SKM-1 treated with dmso at 0.1 percent for 144 hours (cell line): ENCODE measurements around the gene SOAT1.
"Not testable (repeated sequence)": the region's sequence is repeated elsewhere in the genome, so short reads cannot be mapped to it uniquely, and the experiment has no call there.

Experiments used
- DNase-seq: peaks from one replicate; lab custom pipeline; 2025; ENCODE audit not compliant: unreplicated experiment; lab: John Stamatoyannopoulos, UW

SOAT1 gene

GRCh38 chr1:179351281-179351680, 57.7 kb downstream of the SOAT1 start:
- no peak for DNase-seq

GRCh38 chr1:179352236-179352635, 58.6 kb downstream of the SOAT1 start:
- DNase-seq, result no peak

- no peak for DNase-seq
Measured at GRCh38 chr1:179353546-179353945, 59.9 kb downstream of the SOAT1 start.

GRCh38 chr1:179361631-179362030, 68.0 kb downstream of the SOAT1 start:
- DNase-seq, result not testable (repeated sequence)

GRCh38 chr1:179365342-179366092, 71.9 kb downstream of the SOAT1 start, which contains the start of gene AXDND1:
Gene AXDND1, plus strand, starts transcription at chr1:179365971. Its CDS starts 539 bp downstream, at chr1:179366510.
- peak; percentile 98 for DNase-seq

- DNase-seq, result peak; percentile 75
Measured at GRCh38 chr1:179366093-179366800, 72.7 kb downstream of the SOAT1 start.

- DNase-seq, result peak; percentile 91
Measured at GRCh38 chr1:179369751-179370341, 76.2 kb downstream of the SOAT1 start.

- no peak for DNase-seq
Measured at GRCh38 chr1:179372160-179372559, 78.6 kb downstream of the SOAT1 start.

- DNase-seq, result no peak
Measured at GRCh38 chr1:179376223-179376622, 82.6 kb downstream of the SOAT1 start.

- no peak for DNase-seq
Measured at GRCh38 chr1:179380299-179380698, 86.7 kb downstream of the SOAT1 start.

- DNase-seq, result no peak
Measured at GRCh38 chr1:179384027-179384426, 90.4 kb downstream of the SOAT1 start.

- no peak for DNase-seq
Measured at GRCh38 chr1:179385510-179385909, 91.9 kb downstream of the SOAT1 start.

GRCh38 chr1:179393721-179394120, 100.1 kb downstream of the SOAT1 start:
- no peak for DNase-seq

- DNase-seq, result not testable (repeated sequence)
Measured at GRCh38 chr1:179399399-179399798, 105.8 kb downstream of the SOAT1 start.
